GM12875 (cell line): Measurements from ENCODE around the gene C1orf141.

Experiments used
- H3K4me3 ChIP-seq: one replicate; pipeline ENCODE4 v1.5.1; 2011; ENCODE audit warnings: low read depth, low read length, control low read depth
- TF ChIP-seq, protein P1 (sequence below): IDR thresholded peaks from 2 replicates; pipeline ENCODE4 v1.5.1; 2011; ENCODE audit warnings: low read depth, mild to moderate bottlenecking, control low read depth, inconsistent platforms, low read length, moderate library complexity, borderline replicate concordance; ENCODE audit not compliant: insufficient read depth

The C1orf141 gene

DNA sequence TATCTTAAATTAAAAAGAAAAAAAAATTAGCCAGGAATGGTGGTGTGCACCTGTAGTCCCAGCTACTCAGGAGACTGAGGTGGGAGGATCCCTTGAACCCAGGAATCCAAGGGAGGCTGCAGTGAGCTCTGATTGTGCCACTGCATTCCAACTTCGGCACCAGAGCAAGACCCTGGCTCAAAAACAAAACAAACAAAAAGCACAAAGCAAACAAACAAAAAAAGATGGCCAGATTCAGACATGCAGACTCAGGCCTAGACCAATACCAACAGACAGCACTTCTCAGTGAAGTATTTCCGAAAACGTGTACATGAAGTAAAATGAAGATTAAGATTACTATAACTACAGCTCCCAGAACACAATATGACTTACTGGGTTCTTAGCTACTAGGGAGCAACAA, 91.4 kb downstream of the C1orf141 start:
- TF ChIP-seq, protein P1, sequence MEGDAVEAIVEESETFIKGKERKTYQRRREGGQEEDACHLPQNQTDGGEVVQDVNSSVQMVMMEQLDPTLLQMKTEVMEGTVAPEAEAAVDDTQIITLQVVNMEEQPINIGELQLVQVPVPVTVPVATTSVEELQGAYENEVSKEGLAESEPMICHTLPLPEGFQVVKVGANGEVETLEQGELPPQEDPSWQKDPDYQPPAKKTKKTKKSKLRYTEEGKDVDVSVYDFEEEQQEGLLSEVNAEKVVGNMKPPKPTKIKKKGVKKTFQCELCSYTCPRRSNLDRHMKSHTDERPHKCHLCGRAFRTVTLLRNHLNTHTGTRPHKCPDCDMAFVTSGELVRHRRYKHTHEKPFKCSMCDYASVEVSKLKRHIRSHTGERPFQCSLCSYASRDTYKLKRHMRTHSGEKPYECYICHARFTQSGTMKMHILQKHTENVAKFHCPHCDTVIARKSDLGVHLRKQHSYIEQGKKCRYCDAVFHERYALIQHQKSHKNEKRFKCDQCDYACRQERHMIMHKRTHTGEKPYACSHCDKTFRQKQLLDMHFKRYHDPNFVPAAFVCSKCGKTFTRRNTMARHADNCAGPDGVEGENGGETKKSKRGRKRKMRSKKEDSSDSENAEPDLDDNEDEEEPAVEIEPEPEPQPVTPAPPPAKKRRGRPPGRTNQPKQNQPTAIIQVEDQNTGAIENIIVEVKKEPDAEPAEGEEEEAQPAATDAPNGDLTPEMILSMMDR, result no peak
- H3K4me3 ChIP-seq, result no peak overlapping the region
